ENCODE measurements around the gene CLNK.

DNA sequence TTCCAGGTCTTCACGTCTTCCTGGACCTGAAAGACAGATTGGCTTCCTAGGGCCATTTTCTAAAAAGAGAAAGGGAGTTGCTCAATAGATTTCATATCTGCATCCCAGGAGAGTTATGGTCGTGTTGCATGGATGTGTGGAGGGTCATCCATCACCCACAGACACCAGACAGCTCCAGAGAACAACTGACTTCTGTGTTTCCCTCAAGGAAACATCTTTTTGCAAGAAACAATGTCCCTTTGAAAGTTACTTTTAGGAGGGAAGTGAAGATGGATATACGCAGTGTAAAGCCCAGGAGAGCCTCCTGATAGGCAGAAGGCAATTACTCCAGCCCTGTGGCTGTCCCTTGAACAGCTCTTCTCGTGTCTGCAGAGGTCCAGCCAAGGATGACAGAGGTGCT is 108.3 kb downstream of the CLNK start:
- TF ChIP-seq, protein P1, sequence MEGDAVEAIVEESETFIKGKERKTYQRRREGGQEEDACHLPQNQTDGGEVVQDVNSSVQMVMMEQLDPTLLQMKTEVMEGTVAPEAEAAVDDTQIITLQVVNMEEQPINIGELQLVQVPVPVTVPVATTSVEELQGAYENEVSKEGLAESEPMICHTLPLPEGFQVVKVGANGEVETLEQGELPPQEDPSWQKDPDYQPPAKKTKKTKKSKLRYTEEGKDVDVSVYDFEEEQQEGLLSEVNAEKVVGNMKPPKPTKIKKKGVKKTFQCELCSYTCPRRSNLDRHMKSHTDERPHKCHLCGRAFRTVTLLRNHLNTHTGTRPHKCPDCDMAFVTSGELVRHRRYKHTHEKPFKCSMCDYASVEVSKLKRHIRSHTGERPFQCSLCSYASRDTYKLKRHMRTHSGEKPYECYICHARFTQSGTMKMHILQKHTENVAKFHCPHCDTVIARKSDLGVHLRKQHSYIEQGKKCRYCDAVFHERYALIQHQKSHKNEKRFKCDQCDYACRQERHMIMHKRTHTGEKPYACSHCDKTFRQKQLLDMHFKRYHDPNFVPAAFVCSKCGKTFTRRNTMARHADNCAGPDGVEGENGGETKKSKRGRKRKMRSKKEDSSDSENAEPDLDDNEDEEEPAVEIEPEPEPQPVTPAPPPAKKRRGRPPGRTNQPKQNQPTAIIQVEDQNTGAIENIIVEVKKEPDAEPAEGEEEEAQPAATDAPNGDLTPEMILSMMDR (IDR thresholded peaks at IDR 0.05 in 8 of 11, conservative IDR thresholded peaks at IDR 0.05 in 3 of 11), result no peak
- TF ChIP-seq POLR2AphosphoS5 (IDR thresholded peaks at IDR 0.05) (no peak), POLR2A (IDR thresholded peaks at IDR 0.05) (no peak)
